T47D (cell line): Measurements from ENCODE around the gene HHIPL1.
A peak's percentile ranks its signal among the peaks of the same experiment; 100 is the strongest.

ENCODE experiments used
- DNase-seq, 2 experiments: peaks; one replicate each; pipeline versions ENCODE4 v3.0.0 to v3.0.0-alpha.2; 2011 to 2012; ENCODE audit warnings: low read depth in 1 of 2, low spot score in 1 of 2
- JUND ChIP-seq: IDR thresholded peaks from 2 replicates; pipeline ENCODE4 v1.6.1; 2012; ENCODE audit warnings: low read depth
- in situ Hi-C: cut with HindIII; loops from 2 replicates; pipeline ENCODE4 v1.10.0; 2016; ENCODE audit warnings: low sequenced_read_pairs, low pct_unique_long_range_greater_than_20kb

HHIPL1 gene

GRCh38 chr14:99671235-99672224 is 26.6 kb downstream of the HHIPL1 start:
- in situ Hi-C loops = no loop called here
- DNase-seq = no peak
- TF ChIP-seq JUND = no peak

GRCh38 chr14:99672506-99673304 is 27.8 kb downstream of the HHIPL1 start:
- TF ChIP-seq JUND = no peak
- in situ Hi-C loops = no loop called here
- peak in 1 of 2 experiments; percentile 46 for DNase-seq

- DNase-seq = no peak
- in situ Hi-C loops = no loop called here
- no peak for TF ChIP-seq JUND
Observed at GRCh38 chr14:99673305-99674063, 28.6 kb downstream of the HHIPL1 start.

- no peak for DNase-seq
- TF ChIP-seq JUND = no peak
- in situ Hi-C loops = no loop called here
Observed at GRCh38 chr14:99674064-99674650, 29.2 kb downstream of the HHIPL1 start.

- no peak for TF ChIP-seq JUND
- in situ Hi-C loops = no loop called here
- DNase-seq = no peak
Observed at GRCh38 chr14:99674776-99675381, 29.9 kb downstream of the HHIPL1 start.

- in situ Hi-C loops = no loop called here
- no peak for TF ChIP-seq JUND
- DNase-seq = no peak
Observed at GRCh38 chr14:99675382-99675835, 30.5 kb downstream of the HHIPL1 start.

- TF ChIP-seq JUND = no peak
- DNase-seq = peak in 1 of 2 experiments; percentile 48
- in situ Hi-C loops = no loop called here
Observed at GRCh38 chr14:99675951-99676350, 31.0 kb downstream of the HHIPL1 start.

- no peak for DNase-seq
- in situ Hi-C loops = no loop called here
- TF ChIP-seq JUND = no peak
Observed at GRCh38 chr14:99676657-99677056, 31.7 kb downstream of the HHIPL1 start.

- DNase-seq = no peak
- TF ChIP-seq JUND = no peak
- in situ Hi-C loops = no loop called here
Observed at GRCh38 chr14:99677231-99678140, 32.6 kb downstream of the HHIPL1 start.

- TF ChIP-seq JUND = no peak
- DNase-seq = no peak
- in situ Hi-C loops = no loop called here
Observed at GRCh38 chr14:99678198-99678597, 33.3 kb downstream of the HHIPL1 start.

GRCh38 chr14:99679111-99679510 is 34.2 kb downstream of the HHIPL1 start:
- DNase-seq = no peak
- in situ Hi-C loops = no loop called here
- no peak for TF ChIP-seq JUND
